Keratinocyte (primary cell): ENCODE results near the gene MTMR10.

Source experiments
- EZH2 ChIP-seq: IDR thresholded peaks from one replicate; pipeline ENCODE4 v1.6.1; 2012; ENCODE audit warnings: inconsistent platforms, mild to moderate bottlenecking, low read length, moderate library complexity
- TF ChIP-seq, protein P1 (sequence below), 3 experiments: IDR thresholded peaks in 1 of 3; conservative IDR thresholded peaks in 1 of 3; optimal IDR thresholded peaks in 1 of 3; 2 replicates in 2 of 3; 3 replicates in 1 of 3; pipeline versions ENCODE3 to v1.5.1; 2011; ENCODE audit warnings: low read length in 3 of 3, mild to moderate bottlenecking in 3 of 3, moderate library complexity in 2 of 3, control low read depth in 1 of 3, inconsistent platforms in 1 of 3; ENCODE audit not compliant: insufficient read depth in 2 of 3; ENCODE audit errors: extremely low read depth in 1 of 3

DNA sequence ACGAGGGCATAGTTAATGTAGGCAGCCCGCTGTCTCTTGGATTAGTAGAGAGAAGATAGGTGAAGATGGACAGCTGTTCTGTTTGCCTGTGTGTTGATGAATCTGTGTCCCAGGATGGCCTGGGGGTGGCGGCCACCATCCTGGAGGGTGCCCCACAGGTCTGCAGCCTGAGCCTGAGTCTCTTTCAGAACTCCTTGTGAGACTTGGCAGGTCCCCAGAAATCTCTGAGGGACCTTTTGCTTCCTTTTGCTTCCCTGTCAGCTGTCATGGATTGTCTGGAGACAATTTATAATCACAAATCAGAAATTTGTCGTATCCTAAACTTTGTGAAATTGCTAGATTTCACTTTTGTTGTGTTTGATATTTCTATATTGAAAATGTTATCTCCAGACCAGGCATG lies 70.3 kb downstream of the MTMR10 start:
- TF ChIP-seq, protein P1, sequence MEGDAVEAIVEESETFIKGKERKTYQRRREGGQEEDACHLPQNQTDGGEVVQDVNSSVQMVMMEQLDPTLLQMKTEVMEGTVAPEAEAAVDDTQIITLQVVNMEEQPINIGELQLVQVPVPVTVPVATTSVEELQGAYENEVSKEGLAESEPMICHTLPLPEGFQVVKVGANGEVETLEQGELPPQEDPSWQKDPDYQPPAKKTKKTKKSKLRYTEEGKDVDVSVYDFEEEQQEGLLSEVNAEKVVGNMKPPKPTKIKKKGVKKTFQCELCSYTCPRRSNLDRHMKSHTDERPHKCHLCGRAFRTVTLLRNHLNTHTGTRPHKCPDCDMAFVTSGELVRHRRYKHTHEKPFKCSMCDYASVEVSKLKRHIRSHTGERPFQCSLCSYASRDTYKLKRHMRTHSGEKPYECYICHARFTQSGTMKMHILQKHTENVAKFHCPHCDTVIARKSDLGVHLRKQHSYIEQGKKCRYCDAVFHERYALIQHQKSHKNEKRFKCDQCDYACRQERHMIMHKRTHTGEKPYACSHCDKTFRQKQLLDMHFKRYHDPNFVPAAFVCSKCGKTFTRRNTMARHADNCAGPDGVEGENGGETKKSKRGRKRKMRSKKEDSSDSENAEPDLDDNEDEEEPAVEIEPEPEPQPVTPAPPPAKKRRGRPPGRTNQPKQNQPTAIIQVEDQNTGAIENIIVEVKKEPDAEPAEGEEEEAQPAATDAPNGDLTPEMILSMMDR (optimal IDR thresholded peaks at IDR 0.05 in 1 of 3, IDR thresholded peaks at IDR 0.05 in 1 of 3, conservative IDR thresholded peaks at IDR 0.05 in 1 of 3; ENCODE audit: extremely low read depth in 1 of 3, insufficient read depth in 2 of 3, low read length in 3 of 3), result no peak
- no peak for TF ChIP-seq EZH2
